Liver (tissue), 9 donors: ENCODE data around the gene DHX40. TPM values are rescaled to one million over a fixed set of nuclear protein-coding genes. Genes with fewer than 3 reads are reported as not detected.

Experiments
- DNase-seq: peaks from one replicate; pipeline ENCODE4 v3.0.0-alpha.2; 2017; ENCODE audit warnings: low spot score
- H3K27ac ChIP-seq, 2 donors: one replicate each; pipeline ENCODE4 v1.7.0; 2013; ENCODE audit warnings: inconsistent platforms in 2 of 2, low read length in 2 of 2, control low read depth in 1 of 2, low read depth in 1 of 2, mild to moderate bottlenecking in 1 of 2
- H3K27me3 ChIP-seq, 4 donors: one replicate each; pipeline versions ENCODE4 v1.6.1 to v1.7.0; 2013; ENCODE audit warnings: low read length in 3 of 4, inconsistent platforms in 1 of 4, mild to moderate bottlenecking in 1 of 4, moderate library complexity in 1 of 4; ENCODE audit not compliant: control insufficient read depth in 4 of 4, insufficient read depth in 4 of 4
- H3K36me3 ChIP-seq, 4 donors: one replicate each; pipeline versions ENCODE4 v1.6.1 to v1.7.0; 2013; ENCODE audit warnings: low read length in 3 of 4, mild to moderate bottlenecking in 3 of 4, low read depth in 1 of 4, moderate library complexity in 1 of 4; ENCODE audit not compliant: control insufficient read depth in 4 of 4, insufficient read depth in 3 of 4
- H3K4me1 ChIP-seq, 4 donors: one replicate each; pipeline versions ENCODE4 v1.6.1 to v1.7.0; 2013; ENCODE audit warnings: low read length in 3 of 4, mild to moderate bottlenecking in 3 of 4, moderate library complexity in 1 of 4; ENCODE audit not compliant: control insufficient read depth in 4 of 4, insufficient read depth in 4 of 4
- H3K4me3 ChIP-seq, 3 donors: one replicate each; pipeline versions ENCODE4 v1.6.1 to v1.7.0; 2013; ENCODE audit warnings: low read length in 3 of 3, control low read depth in 1 of 3, low read depth in 1 of 3, mild to moderate bottlenecking in 1 of 3
- H3K9ac ChIP-seq, 2 donors: one replicate each; pipeline ENCODE4 v1.7.0; 2013; ENCODE audit warnings: low read length in 2 of 2, mild to moderate bottlenecking in 2 of 2, moderate library complexity in 2 of 2, control low read depth in 1 of 2, low read depth in 1 of 2
- H3K9me3 ChIP-seq, 4 donors: one replicate each; pipeline versions ENCODE4 v1.6.1 to v1.7.0; 2013; ENCODE audit warnings: low read length in 3 of 4; ENCODE audit not compliant: control insufficient read depth in 4 of 4
- ATF3 ChIP-seq: IDR thresholded peaks from 2 replicates; pipeline ENCODE4 v1.6.1; 2016; ENCODE audit warnings: antibody characterized with exemption
- CTCF ChIP-seq: fragments of 150-350 bp; IDR thresholded peaks from 2 replicates; pipeline ENCODE4 v1.5.1; 2017; ENCODE audit warnings: improper control_type of control experiment, low read depth, low read length; ENCODE audit not compliant: missing input control
- FOXA2 ChIP-seq: IDR thresholded peaks from 2 replicates; pipeline ENCODE4 v1.6.1; 2016; ENCODE audit warnings: antibody characterized with exemption
- GABPA ChIP-seq, 2 donors: IDR thresholded peaks in 1 of 2; conservative IDR thresholded peaks in 1 of 2; 2 replicates each; pipeline ENCODE4 v1.6.1; 2016; ENCODE audit warnings: antibody characterized with exemption in 2 of 2, mild to moderate bottlenecking in 1 of 2, moderate library complexity in 1 of 2
- HNF4A ChIP-seq, 2 donors: conservative IDR thresholded peaks; 2 replicates each; pipeline ENCODE4 v1.6.1; 2016; ENCODE audit warnings: antibody characterized with exemption in 2 of 2, mild to moderate bottlenecking in 2 of 2
- NR2F2 ChIP-seq: IDR thresholded peaks from 2 replicates; pipeline ENCODE4 v1.6.1; 2016; ENCODE audit warnings: antibody characterized with exemption
- RAD21 ChIP-seq, 2 donors: IDR thresholded peaks; 2 replicates each; pipeline ENCODE4 v1.6.1; 2016; ENCODE audit warnings: antibody characterized with exemption in 2 of 2, mild to moderate bottlenecking in 2 of 2
- REST ChIP-seq: IDR thresholded peaks from 2 replicates; pipeline ENCODE4 v1.6.1; 2016; ENCODE audit warnings: antibody characterized with exemption, mild to moderate bottlenecking
- RXRA ChIP-seq, 2 donors: IDR thresholded peaks; 2 replicates each; pipeline ENCODE4 v1.6.1; 2017 to 2018; ENCODE audit warnings: antibody characterized with exemption in 2 of 2, mild to moderate bottlenecking in 1 of 2
- SP1 ChIP-seq: IDR thresholded peaks from 2 replicates; pipeline ENCODE4 v1.6.1; 2018; ENCODE audit warnings: antibody characterized with exemption, mild to moderate bottlenecking
- YY1 ChIP-seq: IDR thresholded peaks from 2 replicates; pipeline ENCODE4 v1.6.1; 2016; ENCODE audit warnings: antibody characterized with exemption, mild to moderate bottlenecking
- ZBTB33 ChIP-seq: IDR thresholded peaks from 2 replicates; pipeline ENCODE4 v1.6.1; 2016; ENCODE audit warnings: antibody characterized with exemption
- WGBS: extraction: QIAGEN DNeasy Blood & Tissue Kit; methylation state at CpG from one replicate; pipeline ENCODE4 v1.1.7; 2013; 5-methylcytosine and 5-hydroxymethylcytosine counted together
- polyA plus RNA-seq, 2 donors: library from polyadenylated mRNA; stranded (reverse) in 1 of 2; unstranded in 1 of 2; fragments of 200-250 nt in 1 of 2; fragments of >200 nt in 1 of 2; fragmentation: Nextera tagmentation in 1 of 2; extraction: Ambion mirVana in 1 of 2; gene quantifications; one replicate each; pipeline versions ENCODE4 v1.2.1 to v1.2.3, GENCODE V29; 2013 to 2015
- total RNA-seq, 2 donors: library from RNA; depleted of rRNA; stranded (reverse); fragments of >200 nt; gene quantifications; one replicate each; pipeline ENCODE4 v1.2.3, GENCODE V29; 2014
- donor health status: healthy.
- donor health status: healthy.
- donor health status: healthy.
- donor health status: healthy.
- donor health status: healthy.

Gene DHX40
- total and polyA plus RNA-seq, 4 donors: 3.8 to 20.7 (median 11.2) TPM

GRCh38 chr17:59530531-59530930, 34.9 kb upstream of the DHX40 start (continued):
- TF ChIP-seq ZBTB33 (no peak), NR2F2 (no peak), SP1 (no peak), YY1 (no peak)

GRCh38 chr17:59533694-59534093, 31.7 kb upstream of the DHX40 start:
- Histone ChIP-seq H3K4me3 (no peak overlapping the region), H3K27me3 (no peaks in the 10 kb centered on the region), H3K9me3 (no peaks in the 10 kb centered on the region), H3K9ac (no peak overlapping the region), H3K4me1 (no peaks in the 10 kb centered on the region), H3K36me3 (no peaks in the 10 kb centered on the region), H3K27ac (no peak overlapping the region)
- TF ChIP-seq FOXA2: no peak
- TF ChIP-seq ATF3: no peak
- no peak for TF ChIP-seq YY1
- no peak for TF ChIP-seq REST
- TF ChIP-seq GABPA (IDR thresholded peaks at IDR 0.05 in 1 of 2, conservative IDR thresholded peaks at IDR 0.05 in 1 of 2): no peak
- no peak for TF ChIP-seq RXRA (IDR thresholded peaks at IDR 0.05)
- 70% methylated on average over 5 of the region's 5 CpGs for WGBS
- no peak for DNase-seq

- TF ChIP-seq REST: no peak
- no peak for TF ChIP-seq FOXA2
- peak in 1 of 2 donors; percentile 14 for TF ChIP-seq RAD21 (IDR thresholded peaks at IDR 0.05)
- peak; percentile 13 for TF ChIP-seq CTCF
- no peak for TF ChIP-seq HNF4A (conservative IDR thresholded peaks at IDR 0.05)
- no peak for TF ChIP-seq SP1
- no peak for TF ChIP-seq RXRA (IDR thresholded peaks at IDR 0.05)
- Histone ChIP-seq H3K27me3 (no peaks in the 10 kb centered on the region), H3K27ac (no peak overlapping the region), H3K4me3 (no peak overlapping the region), H3K4me1 (no peaks in the 10 kb centered on the region), H3K36me3 (no peaks in the 10 kb centered on the region), H3K9ac (no peak overlapping the region), H3K9me3 (no peaks in the 10 kb centered on the region)
- 62% methylated on average over 1 of the region's 1 CpG for WGBS
- no peak for DNase-seq
Measured at GRCh38 chr17:59534583-59534982, 30.8 kb upstream of the DHX40 start.
